Glomerular visceral epithelial cell (primary cell): ENCODE results near the gene PHYHD1.
A peak's percentile ranks its signal among the peaks of the same experiment; 100 is the strongest.

Experiments
- DNase-seq: peaks from one replicate; pipeline ENCODE4 v3.0.0-alpha.2; 2016; ENCODE audit errors: extremely low spot score

Gene PHYHD1

DNA sequence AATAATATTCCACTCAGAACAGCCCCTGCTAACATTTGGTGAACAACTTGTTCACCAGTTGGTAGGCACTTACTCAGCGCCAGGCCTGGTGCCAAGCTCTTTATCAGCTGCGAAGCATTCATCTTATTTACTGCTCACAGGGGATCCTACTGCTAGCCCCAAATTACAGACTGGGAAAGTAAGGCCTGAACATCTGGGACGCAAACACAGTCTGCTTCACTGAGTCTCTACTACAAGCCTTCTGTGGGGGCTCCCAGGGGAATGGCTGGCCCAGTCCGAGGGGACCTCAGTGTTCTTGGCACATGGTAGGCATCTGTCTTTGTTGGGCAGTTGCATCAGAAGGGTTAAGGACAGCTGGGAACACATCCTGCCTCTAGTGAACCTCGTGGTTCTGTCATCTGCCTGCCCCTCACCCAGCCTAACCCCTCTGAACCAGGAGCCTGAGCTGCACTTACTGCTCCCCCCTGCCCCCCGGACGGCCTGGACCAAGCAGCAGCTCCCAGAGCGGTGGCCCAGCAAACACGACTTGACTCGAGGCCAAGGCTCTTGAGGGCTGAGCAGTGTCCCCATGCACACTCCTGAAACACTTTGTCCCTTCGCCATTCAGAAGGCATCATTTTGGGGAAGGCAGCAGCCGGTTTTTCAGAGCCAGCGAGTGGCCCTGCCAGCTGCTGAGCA, at the start of gene PHYHD1:
Gene PHYHD1 (plus strand): TSS at position 602 of the 678 bp plus-strand sequence. CDS start 1,342 bp downstream, outside the sequence.
- no peak for DNase-seq

DNA sequence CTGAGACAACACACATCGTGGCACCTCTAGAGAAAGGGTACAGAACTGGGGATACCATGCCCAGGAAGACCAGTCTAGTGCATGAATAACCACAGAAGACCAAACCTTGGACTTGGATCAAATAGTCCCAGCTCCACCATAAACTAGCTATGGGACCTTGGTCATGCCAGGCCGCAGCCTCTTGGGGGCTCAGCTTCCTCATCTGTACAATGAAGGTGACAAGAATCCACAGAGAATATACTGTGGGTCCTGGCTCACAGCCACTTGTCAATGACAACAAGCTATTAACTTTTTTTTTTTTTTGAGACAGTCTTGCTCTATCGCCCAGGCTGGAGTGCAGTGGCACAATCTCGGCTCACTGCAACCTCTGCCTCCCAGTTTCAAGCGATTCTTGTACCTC, 42.9 kb upstream of the PHYHD1 start:
- no peak for DNase-seq

DNA sequence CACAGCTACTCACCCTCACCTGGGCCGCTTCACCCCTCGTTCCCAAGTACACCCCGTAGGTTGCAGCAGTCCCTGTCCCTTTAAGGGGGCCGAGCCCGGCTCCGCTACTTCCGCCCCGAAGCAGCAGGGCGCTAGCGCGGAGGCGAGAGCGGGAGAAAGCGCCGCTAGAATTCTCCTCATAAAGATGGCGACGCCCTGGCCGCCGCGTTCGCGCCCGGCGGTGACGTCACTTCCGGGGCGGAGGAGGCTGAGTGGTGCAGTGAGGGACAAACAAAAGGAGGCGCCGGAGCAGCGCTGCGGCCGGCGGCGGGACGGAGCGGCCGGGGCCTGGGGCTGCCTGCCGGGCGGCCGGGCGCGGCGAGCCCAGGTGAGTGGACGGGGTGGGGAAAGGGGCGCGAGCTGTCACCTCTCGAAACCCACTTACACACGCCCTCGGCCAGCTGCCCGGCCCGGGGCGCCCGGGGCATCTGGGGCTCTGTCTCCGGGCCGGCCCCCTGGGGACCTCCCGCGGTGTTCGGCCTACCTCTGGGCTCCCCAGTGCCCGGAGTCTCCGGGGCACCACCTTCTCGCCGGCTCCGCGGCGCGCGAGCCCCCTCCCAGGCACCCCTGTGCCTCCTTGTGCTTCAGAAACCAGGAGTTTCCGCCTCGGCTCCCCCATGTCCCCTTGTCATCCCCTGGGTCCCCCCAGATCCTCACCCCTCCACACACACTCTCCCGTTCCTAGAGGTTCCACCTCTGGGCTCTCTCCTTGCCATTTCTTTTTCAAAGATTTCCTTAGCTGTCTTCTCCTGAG, 38.7 kb upstream of the PHYHD1 start, which contains the start of the genes KYAT1 and LRRC8A:
Gene KYAT1 (minus strand): TSS at position 67 of the 793 bp plus-strand sequence. CDS start 36,545 bp downstream, outside the sequence.
Gene LRRC8A (plus strand): TSS at position 250 of the 793 bp plus-strand sequence. CDS start 25,032 bp downstream, outside the sequence.
- peak; percentile 97 for DNase-seq

DNA sequence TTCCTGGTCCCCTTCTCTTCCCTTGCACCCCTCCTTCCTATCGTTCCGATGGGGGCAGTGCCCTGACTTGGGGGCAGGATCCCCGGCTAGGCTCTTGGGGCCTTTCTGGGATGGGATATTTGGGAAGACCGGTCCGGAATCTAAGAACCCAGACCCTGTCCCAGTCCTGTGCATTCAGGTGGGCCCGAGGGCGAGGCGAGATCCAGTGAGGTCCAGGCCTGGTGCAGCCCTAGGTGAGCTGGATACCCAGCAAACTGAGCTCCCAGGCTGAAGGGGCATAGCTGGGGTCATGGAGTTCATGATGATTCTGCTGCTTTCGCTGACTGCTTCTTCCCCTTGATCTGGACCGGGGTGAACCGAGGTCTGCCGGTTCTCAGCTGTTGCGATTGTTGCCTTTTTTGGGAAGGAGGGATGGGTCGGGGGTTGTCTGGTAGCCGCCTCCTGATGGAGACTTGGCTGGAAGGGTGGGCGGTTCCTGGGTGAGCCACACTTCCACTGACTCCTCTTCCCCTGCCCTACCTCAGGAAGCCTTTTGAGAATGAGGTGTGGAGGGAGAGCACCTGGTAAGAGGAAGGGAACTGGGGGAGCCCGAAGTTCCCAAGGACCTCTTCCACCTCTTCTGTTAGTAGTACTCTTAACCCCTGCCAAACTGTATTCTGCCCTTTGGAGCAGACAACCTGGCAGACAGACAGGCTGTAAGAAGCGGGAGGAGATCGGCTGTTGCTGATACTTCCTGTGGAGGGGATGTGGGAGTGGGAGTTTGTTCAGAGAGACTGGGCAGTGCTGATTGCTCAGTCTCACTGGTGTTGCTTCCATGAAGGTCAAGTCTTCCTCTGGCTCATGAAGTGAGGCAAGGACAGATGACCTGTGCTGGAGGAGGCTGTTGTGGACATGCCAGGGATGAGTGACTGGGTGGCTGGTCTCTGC, 37.8 kb upstream of the PHYHD1 start:
- DNase-seq = peak; percentile 28

DNA sequence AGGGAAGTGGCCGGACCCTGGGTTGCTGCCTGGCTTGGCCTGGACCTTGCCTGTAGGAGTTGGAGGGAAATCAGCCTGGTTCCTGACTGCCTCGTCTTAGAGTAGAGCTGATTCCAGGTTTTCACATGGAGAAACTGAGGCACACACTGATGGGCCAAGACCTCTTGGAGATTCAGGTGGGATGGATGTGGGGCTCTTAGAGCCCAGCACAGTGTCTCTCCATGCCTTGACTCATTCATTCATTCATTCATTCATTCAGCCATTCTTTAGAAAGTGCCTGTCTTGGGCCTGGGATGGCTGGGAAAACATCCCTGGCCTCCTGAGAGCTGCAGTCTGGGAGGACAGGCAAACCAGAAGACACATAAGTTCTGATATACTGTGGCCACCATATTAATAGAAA, 36.6 kb upstream of the PHYHD1 start:
- no peak for DNase-seq

DNA sequence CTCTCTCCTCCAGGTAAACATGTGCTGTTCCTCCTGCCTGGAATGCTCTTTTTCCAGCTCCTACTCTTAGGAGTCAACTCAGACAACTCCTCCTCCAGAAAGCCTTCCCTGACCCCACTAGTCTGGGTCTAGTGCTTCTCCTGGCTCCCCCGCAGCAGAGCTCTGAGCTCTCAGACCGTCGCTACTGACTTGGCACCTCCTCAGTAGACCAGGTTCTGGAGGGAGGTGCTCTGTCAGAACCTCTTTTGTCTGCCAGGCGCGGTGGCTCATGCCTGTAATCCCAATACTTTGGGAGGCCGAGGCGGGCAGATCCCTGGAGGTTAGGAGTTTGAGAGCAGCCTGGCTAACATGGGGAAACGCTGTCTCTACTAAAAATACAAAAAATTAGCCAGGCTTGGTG, 35.4 kb upstream of the PHYHD1 start:
- DNase-seq = no peak

DNA sequence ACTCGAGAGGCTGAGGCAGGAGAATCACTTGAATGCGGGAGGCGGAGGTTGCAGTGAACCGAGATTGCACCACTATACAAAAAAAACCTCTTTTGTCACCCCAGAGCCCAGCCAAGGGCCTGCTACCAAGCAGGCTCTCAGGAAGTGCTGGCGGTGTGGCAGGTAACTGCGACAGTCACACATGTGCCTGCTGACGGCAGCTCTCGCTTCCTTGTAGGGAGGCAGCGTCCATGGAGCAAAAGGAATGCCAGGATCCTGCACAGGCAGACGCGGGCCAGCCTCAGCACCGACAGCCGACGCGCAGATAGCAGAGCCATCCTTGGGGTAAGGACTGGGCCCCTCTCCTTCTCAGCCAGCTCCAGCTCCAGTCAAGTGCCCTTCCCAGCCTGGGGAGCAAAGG, 35.0 kb upstream of the PHYHD1 start:
- no peak for DNase-seq

DNA sequence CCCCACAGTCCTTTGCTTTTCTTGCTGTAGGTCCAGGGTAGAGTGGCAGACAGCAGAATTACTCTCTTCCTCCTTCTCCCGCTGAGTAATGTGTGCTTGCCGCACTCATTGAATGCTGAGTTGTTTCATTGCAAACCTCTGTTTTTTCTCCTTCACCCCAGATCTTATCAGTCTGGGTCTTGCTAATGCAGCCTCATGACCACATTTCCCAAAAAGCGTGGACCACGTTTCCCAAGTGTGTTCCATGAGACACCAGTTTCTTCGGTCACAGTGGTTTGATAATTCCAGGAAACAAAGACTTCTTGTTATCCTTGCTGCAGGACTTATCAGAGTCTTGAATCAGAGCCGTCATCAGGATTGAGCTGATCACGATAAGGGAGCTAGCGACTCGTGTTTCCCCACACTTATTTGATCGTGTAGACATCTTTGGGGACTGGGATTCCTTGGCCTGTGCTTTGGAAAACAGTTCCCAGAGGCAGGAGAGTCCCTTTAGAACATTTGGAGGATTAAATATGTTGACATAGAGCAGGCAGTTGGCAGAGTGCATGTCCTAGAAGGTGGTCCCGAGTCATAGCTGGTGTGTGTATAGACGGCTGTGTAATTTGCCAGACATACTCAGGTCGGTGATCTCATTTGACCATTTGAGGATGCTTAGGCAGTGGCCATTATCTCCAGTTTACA, 34.4 kb upstream of the PHYHD1 start:
- no peak for DNase-seq

DNA sequence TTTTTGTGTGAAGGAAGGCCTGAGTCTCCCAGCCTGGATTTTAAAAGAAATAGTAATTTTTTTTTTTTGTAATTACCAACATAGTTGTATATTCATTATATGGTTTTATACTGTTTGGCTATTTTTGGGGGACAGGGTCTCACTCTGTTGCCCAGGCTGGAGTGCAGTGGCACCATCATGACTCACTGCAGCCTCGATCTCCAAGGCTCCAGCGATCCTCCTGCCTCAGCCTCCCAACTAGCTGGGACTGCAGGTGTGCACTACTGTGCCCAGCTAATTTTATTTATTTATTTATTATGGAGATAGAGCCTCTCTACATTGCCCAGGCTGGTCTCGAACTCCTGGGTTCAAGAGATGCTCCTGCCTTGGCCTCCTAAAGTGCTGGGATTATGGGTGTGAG, 33.7 kb upstream of the PHYHD1 start:
- DNase-seq = no peak

DNA sequence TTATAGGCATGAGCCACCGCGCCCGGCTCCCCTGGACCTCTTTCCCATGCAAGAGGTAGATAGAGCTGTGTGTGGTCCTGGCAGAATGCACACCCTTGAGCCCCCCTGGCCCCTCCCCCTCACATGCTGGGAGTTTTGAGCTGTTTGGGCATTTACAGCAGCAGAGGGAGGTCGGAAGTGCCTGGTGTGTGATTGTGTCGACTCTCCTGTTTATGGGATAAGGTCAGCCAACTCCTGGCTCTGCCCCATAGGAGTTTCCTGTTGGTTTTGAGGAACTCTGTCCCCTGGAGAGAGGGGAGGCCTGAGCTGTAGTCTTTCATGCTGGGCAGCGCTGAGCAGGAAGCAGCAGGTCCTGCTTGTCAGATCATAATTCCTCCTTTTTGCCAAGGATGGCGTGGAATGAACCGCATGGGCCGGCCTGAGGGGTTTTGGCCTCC, 32.9 kb upstream of the PHYHD1 start:
- DNase-seq = no peak

DNA sequence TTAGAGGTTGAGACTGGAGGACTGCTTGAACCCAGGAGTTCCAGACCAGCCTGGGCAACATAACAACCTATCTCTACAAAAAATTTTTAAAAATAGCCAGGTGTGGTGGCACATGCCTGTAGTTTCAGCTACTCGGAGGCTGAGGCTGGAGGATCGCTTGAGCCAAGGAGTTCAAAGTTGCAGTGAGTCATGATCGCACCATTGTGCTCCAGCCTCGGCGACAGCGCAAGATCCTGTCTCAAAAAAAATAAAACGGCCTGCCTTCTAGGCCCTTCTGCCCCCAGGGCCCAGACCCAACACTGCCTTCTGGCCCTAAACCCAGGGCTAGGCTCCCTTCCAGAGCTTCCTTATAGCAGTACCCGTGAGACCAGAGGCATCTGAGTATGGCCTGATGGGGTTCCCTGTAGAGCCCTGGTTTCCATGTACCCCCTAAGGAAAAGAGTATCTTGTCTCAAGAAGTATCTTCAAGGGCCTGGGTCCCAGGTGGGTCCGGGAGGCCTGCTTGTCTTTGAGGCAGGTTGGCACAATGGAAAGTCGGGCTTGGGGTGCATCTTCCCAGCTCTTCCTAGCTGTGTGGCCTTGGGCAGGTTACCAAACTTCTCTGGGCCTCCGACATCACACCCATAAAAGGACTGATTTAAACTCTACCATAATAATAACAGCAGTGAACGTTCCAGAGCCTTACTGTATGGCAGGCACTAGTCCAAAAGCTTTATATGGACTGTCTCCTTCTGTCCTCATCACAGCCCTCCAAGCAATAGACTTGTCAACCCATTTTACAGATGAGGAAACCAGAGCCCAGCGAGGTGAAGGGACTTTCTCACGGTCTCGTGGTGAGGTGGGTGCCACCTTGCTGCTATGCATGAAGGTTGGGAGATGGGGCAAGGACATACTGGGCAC, 29.2 kb upstream of the PHYHD1 start:
- DNase-seq = no peak

DNA sequence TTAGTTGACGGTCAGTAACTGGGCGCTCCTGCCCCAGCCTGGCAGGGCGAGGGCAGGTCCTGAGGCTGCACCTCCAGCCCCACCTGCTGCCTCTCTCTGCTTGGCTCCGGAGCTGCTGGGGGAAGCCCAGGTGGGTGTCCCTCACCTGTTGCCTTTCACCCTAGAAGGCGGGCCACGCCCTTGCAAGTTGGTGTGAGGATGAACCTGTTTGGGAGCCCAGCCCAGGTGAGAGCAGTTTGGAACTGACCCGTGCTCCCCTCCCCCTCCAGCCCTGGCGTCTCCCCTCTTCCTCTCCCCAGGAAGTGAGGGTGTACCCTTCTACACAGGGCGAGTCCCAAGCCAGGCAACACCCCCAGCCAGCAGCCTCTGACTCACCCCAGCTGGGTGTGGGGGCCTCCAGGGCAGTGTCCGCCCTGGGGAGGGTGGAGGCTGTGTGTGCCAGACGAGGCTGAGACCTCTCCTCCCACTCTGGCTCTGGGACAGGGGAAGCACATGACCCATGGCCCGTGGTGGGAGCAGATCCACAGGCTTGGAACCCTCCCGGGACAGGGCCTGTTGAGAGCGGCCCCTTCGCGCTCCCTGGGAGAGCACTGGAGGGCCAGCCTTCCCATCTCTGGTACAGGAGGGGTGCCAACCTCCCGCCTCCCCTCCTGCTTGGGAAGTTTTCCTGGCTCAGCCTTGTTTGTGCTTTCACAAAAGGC, 28.4 kb upstream of the PHYHD1 start:
- DNase-seq = peak; percentile 87

DNA sequence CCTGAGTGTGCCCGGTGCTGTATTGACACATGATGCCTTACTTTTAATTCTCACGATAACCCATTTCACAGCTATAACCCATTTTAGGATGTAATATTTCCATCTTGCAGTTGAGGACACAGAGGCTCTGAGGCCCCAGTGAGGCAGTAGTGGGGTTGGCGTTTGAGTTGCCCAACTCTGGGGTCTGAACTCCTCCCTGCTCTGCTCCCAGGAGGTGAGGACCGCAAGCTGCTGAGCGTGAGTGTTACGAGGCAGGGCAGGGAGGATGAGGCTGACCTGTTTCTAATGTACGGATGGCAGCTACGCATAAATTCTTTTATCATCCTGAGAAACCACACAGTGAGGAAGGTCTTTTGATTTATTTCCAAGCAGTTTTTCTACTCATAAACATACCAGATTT, 27.4 kb upstream of the PHYHD1 start:
- no peak for DNase-seq

DNA sequence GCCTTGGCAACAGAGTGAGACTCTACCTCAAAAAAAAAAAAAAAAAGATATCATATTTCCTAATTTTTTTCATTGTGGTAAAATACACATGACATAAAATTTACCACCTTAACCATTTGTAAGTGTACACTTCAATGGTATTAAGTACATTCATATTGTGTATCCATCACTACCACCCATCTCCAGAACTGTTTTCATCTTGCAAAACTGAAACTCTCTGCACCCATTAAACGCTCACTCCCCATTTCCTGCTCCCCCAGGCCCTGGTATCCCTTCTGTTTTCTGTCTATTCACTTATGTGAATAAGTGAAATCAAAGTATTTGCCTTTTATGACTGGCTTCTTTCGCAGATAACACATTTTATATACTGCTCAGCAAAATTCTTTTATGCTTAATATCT, 26.0 kb upstream of the PHYHD1 start:
- no peak for DNase-seq

DNA sequence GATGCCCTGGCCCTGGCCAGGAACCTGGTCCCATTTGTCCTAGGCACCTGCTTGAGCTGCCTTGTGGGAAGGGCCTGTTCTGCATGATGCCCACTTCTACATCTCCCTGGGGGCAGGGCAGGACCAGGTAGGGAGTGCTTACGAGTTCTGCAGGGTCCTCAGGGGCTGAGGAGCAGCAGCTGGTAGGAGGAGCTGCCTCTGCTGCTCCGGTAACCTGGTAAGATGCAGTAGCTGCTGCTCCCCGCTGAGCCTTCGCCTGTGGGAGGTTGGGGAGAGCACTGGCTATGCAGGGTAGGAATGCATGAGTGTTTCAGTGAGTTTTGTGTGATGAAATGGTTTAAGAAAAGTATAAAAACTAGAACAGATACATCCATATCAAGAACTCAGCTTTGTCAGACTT, 25.2 kb upstream of the PHYHD1 start:
- DNase-seq = no peak

DNA sequence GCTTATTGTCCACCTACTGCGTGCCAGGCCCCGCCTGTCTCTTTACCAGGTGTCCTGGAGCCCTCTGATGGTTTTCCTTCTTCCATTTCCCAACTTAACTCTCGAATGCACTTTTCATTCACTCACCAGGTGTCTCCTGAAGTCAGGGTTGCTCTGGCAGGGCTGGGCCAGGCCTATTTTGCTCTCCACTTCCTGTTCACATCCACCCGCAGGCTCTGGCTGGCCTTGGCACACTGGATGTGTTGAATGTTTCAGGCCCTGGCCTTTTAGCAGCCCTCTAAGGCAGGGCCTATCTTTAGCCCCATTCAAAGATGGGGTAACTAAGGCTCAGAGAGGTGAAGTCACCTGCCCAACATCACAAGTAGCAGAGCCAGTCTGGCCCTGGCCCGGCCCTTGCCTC, 22.4 kb upstream of the PHYHD1 start:
- no peak for DNase-seq

DNA sequence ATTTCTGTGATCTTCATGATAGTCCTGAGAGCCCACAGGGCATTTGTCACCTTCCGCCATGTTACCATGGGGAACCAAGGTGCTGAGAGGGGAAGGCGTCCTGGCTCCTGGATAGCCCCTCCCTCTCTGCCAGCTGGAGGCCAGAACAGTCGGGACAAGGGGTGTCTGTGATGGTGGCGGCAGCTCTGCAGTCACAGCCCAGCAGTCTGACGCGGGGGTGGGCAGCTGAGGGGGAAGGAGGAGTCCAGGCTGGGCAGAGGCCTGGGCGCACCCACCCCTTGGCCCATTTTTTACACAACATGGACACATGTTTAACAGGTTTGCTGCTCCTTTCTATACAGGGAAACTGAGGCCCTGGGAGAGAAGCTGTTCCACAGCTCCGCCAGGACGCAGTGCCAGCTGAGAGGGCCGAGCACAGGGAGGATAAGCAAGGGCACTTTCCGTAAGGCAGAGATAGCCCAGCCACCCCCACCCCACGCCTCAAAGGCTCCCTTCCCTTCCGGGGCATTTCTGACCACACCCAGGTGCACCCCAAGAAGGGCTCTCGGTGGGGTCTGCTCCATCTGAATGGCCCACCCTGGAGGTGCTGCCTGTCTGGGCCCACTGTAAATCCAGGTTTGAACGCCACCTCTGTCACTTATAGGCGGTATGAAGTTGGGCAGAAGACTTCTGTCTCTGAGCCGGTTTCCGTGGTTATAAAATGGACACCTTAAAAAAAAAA, 21.8 kb upstream of the PHYHD1 start:
- no peak for DNase-seq

DNA sequence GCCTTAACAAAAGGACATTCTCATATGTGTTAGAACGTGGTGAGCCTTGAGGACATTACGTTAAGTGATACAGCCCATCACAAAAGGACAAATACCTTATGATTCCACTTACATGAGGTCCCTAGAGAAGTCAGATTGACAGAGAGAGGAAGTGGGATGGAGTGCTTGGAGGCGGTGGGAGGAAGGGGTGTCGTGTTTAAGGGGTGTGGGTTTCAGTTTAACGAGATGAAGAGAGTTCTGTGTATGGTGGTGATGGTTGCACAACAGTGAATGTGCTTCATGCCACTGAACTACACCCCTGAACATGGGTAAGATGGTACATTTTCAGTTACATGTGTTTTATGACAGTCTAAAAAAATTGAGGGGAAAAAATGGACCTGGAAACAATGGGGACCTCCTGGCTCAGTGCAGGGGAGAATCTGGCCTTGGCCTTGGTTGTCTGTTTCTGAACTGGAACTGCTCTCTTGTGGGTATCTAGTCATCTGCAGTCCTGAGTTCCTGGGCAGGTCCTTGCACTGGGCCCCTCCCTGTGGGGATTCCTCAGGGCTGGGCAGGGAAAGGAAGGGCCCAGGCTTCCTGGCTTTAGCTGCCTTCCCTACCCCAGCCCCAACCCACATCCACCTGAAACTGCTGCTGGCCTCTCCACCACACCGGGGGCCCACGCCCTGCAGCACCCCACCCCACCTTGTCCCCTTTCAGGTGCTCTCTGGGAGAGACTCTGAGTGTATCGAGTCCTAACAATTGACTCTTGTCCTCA, 21.0 kb upstream of the PHYHD1 start:
- peak; percentile 31 for DNase-seq
